T-helper 17 cell (primary cell): Measurements from ENCODE around the gene TARBP2. TPM values are rescaled to one million over a fixed set of nuclear protein-coding genes. Genes with fewer than 3 reads are reported as not detected.

Experiments used
- ATAC-seq: fragments of 150-1000 bp; cut with Tn5 transposase; 2 replicates; pipeline ENCODE4 v1.10.0; 2021; ENCODE audit warnings: mild to moderate bottlenecking, moderate library complexity
- DNase-seq, 3 donors: peaks; one replicate each; pipeline versions ENCODE4 v3.0.0 to v3.0.0-alpha.2; 2020 to 2021
- H3K9me3 ChIP-seq: one replicate; pipeline ENCODE4 v1.7.0; 2013; ENCODE audit warnings: low read length, mild to moderate bottlenecking; ENCODE audit not compliant: control insufficient read depth, poor library complexity, severe bottlenecking
- H3K27ac Mint-ChIP-seq: one replicate; pipeline ENCODE4 v1.8.0; 2022; ENCODE audit warnings: mild to moderate bottlenecking, moderate library complexity, mixed read lengths
- H3K27me3 Mint-ChIP-seq: one replicate; pipeline ENCODE4 v1.8.0; 2022; ENCODE audit warnings: mixed read lengths
- H3K36me3 Mint-ChIP-seq: one replicate; pipeline ENCODE4 v1.8.0; 2022; ENCODE audit warnings: low read depth, mixed read lengths
- H3K4me1 Mint-ChIP-seq: one replicate; pipeline ENCODE4 v1.8.0; 2022; ENCODE audit warnings: mild to moderate bottlenecking, mixed read lengths
- H3K4me3 Mint-ChIP-seq: one replicate; pipeline ENCODE4 v1.8.0; 2022; ENCODE audit warnings: mild to moderate bottlenecking, moderate library complexity, mixed read lengths
- total RNA-seq, 4 donors: library from RNA in 2 of 4; stranded (reverse) in 2 of 4; gene quantifications; one replicate each; pipeline ENCODE4 v1.2.3 and lab custom pipeline; 2022 to 2026

TARBP2 gene
- total RNA-seq, 2 donors from 2014 or later = 28.4 to 29.3 TPM

DNA sequence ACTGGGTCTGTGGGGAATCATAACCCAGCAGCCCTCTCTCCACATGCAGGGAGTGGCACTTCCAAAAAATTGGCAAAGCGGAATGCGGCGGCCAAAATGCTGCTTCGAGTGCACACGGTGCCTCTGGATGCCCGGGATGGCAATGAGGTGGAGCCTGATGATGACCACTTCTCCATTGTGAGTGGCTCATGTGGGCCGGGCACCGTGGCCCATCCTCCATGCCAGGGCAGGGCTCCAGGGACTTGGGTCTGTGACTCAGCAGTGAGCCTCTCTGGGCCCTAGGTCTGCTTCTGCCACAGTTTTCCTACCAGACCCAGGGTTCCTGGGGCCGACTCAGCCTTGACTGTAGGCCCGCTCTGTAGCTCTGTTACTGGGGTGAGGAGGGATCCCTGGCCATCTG lies 4.0 kb downstream of the TARBP2 start:
- Mint-ChIP-seq H3K27ac (peak overlapping the region; percentile 76), H3K4me3 (no peak overlapping the region), H3K27me3 (no peaks in the 10 kb centered on the region), H3K4me1 (peaks cover 11% of the 10 kb centered on the region), H3K36me3 (peaks cover 5% of the 10 kb centered on the region)
- no peak for DNase-seq
- H3K9me3 ChIP-seq = no peaks in the 10 kb centered on the region
- ATAC-seq = no peak

DNA sequence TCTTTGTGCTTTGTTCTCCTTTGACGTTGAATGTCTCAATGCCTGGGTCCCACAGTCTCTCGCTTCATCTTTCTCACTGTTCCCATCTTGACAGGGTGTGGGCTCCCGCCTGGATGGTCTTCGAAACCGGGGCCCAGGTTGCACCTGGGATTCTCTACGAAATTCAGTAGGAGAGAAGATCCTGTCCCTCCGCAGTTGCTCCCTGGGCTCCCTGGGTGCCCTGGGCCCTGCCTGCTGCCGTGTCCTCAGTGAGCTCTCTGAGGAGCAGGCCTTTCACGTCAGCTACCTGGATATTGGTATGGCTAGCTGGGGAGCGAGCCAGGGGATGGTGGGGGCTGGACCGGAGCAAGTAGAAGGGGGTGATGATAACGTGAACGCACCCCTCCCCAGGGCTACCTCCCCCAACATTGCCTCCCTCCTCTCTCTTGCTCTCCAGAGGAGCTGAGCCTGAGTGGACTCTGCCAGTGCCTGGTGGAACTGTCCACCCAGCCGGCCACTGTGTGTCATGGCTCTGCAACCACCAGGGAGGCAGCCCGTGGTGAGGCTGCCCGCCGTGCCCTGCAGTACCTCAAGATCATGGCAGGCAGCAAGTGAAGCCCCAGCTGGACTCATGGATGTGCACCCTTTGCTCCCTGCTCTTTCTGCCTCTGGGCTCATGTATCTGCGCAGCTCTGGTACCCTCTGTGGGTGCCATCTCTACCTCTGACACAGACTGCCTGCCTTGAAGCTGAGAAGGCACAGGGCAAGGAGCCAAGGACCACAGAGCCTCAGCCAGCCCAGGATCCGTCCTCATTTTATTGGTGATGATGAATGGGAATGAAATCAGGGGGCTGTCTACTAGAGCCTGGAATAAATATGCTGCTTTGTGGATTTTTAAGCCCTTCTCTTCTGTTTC lies 4.7 kb downstream of the TARBP2 start:
- peak overlapping the region; percentile 76 for H3K27ac Mint-ChIP-seq
- no peak for DNase-seq
- H3K36me3 Mint-ChIP-seq = peaks cover 5% of the 10 kb centered on the region
- no peaks in the 10 kb centered on the region for H3K9me3 ChIP-seq
- ATAC-seq = no peak
- no peak overlapping the region for H3K4me3 Mint-ChIP-seq
- H3K27me3 Mint-ChIP-seq = no peaks in the 10 kb centered on the region
- H3K4me1 Mint-ChIP-seq = peaks cover 9% of the 10 kb centered on the region

- no peak overlapping the region for H3K27ac Mint-ChIP-seq
- ATAC-seq = no peak
- no peaks in the 10 kb centered on the region for H3K9me3 ChIP-seq
- peaks cover 5% of the 10 kb centered on the region for H3K36me3 Mint-ChIP-seq
- no peaks in the 10 kb centered on the region for H3K27me3 Mint-ChIP-seq
- DNase-seq = no peak
- H3K4me3 Mint-ChIP-seq = no peak overlapping the region
- peaks cover 9% of the 10 kb centered on the region for H3K4me1 Mint-ChIP-seq
These were observed 5.3 kb downstream of the TARBP2 start for GRCh38 chr12:53506450-53506785.

DNA sequence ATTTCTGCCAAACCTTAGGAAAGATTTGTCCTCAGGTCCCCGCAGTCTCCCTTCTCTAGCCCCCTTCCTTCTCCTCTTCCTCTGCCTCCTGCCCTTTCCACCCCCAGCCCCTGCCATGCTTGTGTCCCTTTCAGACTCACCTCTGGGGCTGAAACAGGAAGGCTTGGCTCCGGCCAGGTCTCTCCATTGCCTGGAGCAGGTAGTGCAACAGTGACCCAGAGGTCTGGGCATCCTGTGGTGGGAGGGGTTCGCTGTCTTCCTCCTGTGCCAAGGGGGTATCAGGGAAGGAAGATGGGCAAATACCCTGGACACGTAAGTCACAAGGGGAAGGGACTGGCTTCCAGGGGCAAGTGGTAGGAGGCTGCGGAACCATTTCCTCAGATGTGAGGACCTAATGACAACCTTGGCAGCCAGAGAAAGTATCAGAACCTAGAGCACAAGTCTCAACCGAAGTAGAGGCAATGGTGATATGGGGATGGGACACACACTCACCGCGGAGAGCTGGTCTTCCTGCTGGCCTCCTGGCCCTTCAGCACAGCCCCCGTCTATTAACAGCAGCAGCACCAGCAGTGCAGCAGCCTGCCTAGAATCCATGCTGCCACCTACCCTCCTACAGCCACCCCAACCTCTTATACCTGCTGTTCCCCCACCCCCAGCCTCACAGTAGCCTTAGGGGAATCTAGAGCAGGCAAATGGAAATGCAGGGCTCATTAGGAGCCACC lies 6.0 kb downstream of the TARBP2 start, which contains the start of gene NPFF:
Gene NPFF, minus strand, starts transcription at position 604 of the 722 bp plus-strand sequence. Its CDS starts 10 bp downstream, at position 594.
- DNase-seq = no peak
- H3K4me3 Mint-ChIP-seq = no peak within 1 kb of the TSS
- H3K27me3 Mint-ChIP-seq = no peaks in the 10 kb centered on the region
- no peaks in the 10 kb centered on the region for H3K9me3 ChIP-seq
- H3K27ac Mint-ChIP-seq = peak within 1 kb of the TSS; percentile 6
- ATAC-seq = no peak
- peaks cover 5% of the 10 kb centered on the region for H3K4me1 Mint-ChIP-seq
- H3K36me3 Mint-ChIP-seq = peaks cover 5% of the 10 kb centered on the region

GRCh38 chr12:53507603-53507885 lies 6.5 kb downstream of the TARBP2 start:
- no peak for DNase-seq
- Mint-ChIP-seq H3K27ac (peak overlapping the region; percentile 6), H3K4me1 (peaks cover 4% of the 10 kb centered on the region), H3K4me3 (no peak overlapping the region), H3K36me3 (peaks cover 5% of the 10 kb centered on the region), H3K27me3 (no peaks in the 10 kb centered on the region)
- no peak for ATAC-seq
- H3K9me3 ChIP-seq = no peaks in the 10 kb centered on the region

- Mint-ChIP-seq H3K27me3 (no peaks in the 10 kb centered on the region), H3K4me3 (no peak overlapping the region), H3K27ac (peak overlapping the region; percentile 2), H3K4me1 (peaks cover 6% of the 10 kb centered on the region), H3K36me3 (peaks cover 5% of the 10 kb centered on the region)
- ATAC-seq (peak; percentile 98), DNase-seq (peak; percentile 58 to 77 (median 65))
- H3K9me3 ChIP-seq = no peaks in the 10 kb centered on the region
These were observed 7.6 kb downstream of the TARBP2 start for GRCh38 chr12:53508534-53509170.

GRCh38 chr12:53510181-53510812 lies 9.2 kb downstream of the TARBP2 start:
- Mint-ChIP-seq H3K27me3 (no peaks in the 10 kb centered on the region), H3K4me1 (peaks cover 8% of the 10 kb centered on the region), H3K4me3 (no peak overlapping the region), H3K36me3 (peaks cover 6% of the 10 kb centered on the region), H3K27ac (no peak overlapping the region)
- ATAC-seq = no peak
- no peak for DNase-seq
- H3K9me3 ChIP-seq = no peaks in the 10 kb centered on the region

- peaks cover 7% of the 10 kb centered on the region for H3K36me3 Mint-ChIP-seq
- H3K9me3 ChIP-seq = no peaks in the 10 kb centered on the region
- no peaks in the 10 kb centered on the region for H3K27me3 Mint-ChIP-seq
- peak overlapping the region; percentile 65 for H3K27ac Mint-ChIP-seq
- H3K4me3 Mint-ChIP-seq = no peak overlapping the region
- H3K4me1 Mint-ChIP-seq = peaks cover 6% of the 10 kb centered on the region
- ATAC-seq (no peak), DNase-seq (no peak)
These were observed 12.8 kb downstream of the TARBP2 start for GRCh38 chr12:53513712-53514410.

GRCh38 chr12:53514628-53515290 lies 13.7 kb downstream of the TARBP2 start:
- Mint-ChIP-seq H3K27ac (peak overlapping the region; percentile 14), H3K4me3 (no peak overlapping the region), H3K36me3 (peaks cover 7% of the 10 kb centered on the region), H3K27me3 (no peaks in the 10 kb centered on the region), H3K4me1 (peaks cover 6% of the 10 kb centered on the region)
- ATAC-seq (no peak), DNase-seq (no peak)
- H3K9me3 ChIP-seq = no peaks in the 10 kb centered on the region

- ATAC-seq (no peak), DNase-seq (no peak)
- peaks cover 6% of the 10 kb centered on the region for H3K4me1 Mint-ChIP-seq
- H3K9me3 ChIP-seq = no peaks in the 10 kb centered on the region
- H3K4me3 Mint-ChIP-seq = no peak overlapping the region
- H3K27me3 Mint-ChIP-seq = no peaks in the 10 kb centered on the region
- H3K36me3 Mint-ChIP-seq = peaks cover 9% of the 10 kb centered on the region
- H3K27ac Mint-ChIP-seq = peak overlapping the region; percentile 59
These were observed 14.2 kb downstream of the TARBP2 start for GRCh38 chr12:53515291-53515680.

DNA sequence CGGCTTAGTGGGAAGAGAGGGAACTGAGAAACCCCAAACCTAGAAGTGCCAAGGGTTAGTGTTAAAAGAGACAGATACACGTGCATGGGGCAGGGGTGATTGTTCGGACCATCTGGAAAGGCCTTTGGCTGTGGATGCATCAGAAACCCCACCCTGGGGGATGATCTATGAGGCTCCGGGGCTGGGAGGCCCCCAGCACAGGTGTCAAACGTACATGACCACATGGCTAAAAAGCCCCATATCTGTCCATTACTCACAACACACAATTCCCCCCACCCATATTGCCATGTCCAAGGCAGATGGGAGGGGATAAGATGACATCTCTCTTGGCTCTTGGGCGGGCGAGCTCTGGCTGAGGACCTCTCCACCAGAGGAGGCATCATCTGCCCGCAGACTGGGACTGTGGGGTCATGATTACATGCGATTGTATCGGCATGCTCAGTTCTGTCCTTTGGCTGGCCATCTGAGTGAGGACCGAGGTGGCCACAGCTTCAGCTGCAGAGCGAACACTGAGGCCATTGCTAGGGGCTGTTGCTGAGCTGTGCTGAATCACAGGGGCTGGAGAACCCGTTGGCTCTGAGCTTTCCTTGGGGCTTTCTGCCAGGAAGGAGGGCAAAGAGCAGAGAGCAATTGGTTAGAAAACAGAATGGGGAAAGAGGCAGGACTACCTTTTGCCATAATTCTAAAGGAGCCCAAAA lies 15.8 kb downstream of the TARBP2 start:
- Mint-ChIP-seq H3K27ac (no peak overlapping the region), H3K36me3 (peaks cover 17% of the 10 kb centered on the region), H3K27me3 (no peaks in the 10 kb centered on the region), H3K4me1 (peaks cover 13% of the 10 kb centered on the region), H3K4me3 (no peak overlapping the region)
- ATAC-seq (no peak), DNase-seq (no peak)
- H3K9me3 ChIP-seq = no peaks in the 10 kb centered on the region

- Mint-ChIP-seq H3K4me3 (no peak overlapping the region), H3K36me3 (peaks cover 17% of the 10 kb centered on the region), H3K27ac (no peak overlapping the region), H3K4me1 (peaks cover 13% of the 10 kb centered on the region), H3K27me3 (no peaks in the 10 kb centered on the region)
- DNase-seq = no peak
- no peak for ATAC-seq
- no peaks in the 10 kb centered on the region for H3K9me3 ChIP-seq
These were observed 17.3 kb downstream of the TARBP2 start for GRCh38 chr12:53518381-53518780.
